Measurements from ENCODE around the gene ZNF568. TPM values are rescaled to one million over a fixed set of nuclear protein-coding genes. Genes with fewer than 3 reads are reported as not detected.

ZNF568 gene
- total and polyA plus RNA-seq, 8 donors = 0.87 to 27.0 (median 3.2) TPM; not detected in 1

DNA sequence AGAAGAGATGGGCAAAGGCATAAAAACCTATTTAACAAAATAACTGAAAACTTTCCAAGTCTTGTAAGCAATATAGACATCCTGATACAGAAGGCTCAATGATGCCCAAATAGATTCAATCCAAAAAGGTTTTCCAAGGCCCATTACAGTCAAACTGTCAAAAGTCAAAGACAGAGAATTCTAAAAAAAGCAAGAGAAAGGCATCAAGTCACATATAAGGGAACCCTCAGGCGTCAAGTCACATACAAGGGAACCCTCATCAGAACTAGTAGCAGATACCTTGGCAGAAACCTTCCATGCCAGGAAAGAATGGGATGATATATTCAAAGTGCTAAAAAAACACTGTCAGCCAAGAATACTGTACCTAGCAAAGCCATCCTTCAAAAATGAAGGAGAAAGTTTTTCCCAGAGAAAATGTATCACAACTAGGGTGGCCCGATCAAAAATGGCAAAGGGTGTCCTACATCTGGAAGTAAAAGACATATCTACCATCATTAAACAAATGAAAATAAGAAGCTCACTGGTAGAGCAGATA lies 21.2 kb upstream of the ZNF568 start:
- Histone ChIP-seq H3K36me3 (peaks cover 42 to 100% (median 97%) of the 10 kb centered on the region in 4 donors), H3K9me3 (peaks cover 84 to 100% (median 98%) of the 10 kb centered on the region in 4 donors)
- 92 to 100% (median 97%) methylated on average over 2 of the region's 2 CpGs for WGBS, 5 donors

DNA sequence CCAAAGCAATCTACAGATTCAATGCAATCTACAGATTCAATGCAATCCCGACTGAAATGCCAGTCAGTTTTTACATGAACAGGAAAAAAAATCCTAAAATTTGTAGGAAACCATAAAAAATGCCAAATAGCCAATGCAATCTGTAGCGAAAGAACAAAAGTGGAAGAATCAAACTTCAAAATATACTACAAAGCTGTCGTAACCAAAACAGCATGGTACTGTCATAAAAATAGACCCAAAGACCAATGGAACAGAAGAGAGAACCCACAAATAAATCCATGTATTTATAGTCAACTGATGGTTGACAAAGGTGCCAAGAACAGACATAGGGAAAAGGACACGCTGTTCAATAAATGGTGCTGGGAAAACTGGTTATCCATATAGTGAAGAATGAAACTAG lies 17.7 kb upstream of the ZNF568 start:
- intact Hi-C loops (cut with DNase I; ENCODE audit: low total_unique reads) = no loop called here
- WGBS, 5 donors = 73 to 99% (median 96%) methylated on average over 4 of the region's 4 CpGs

More for the DNA sequence above, 21.2 kb upstream of the ZNF568 start:
- intact Hi-C loops (cut with DNase I; ENCODE audit: low total_unique reads) = no loop called here
- H3K27ac ChIP-seq = no peak overlapping the region
- no peak overlapping the region for H3K4me3 ChIP-seq
- TF ChIP-seq EP300 (IDR thresholded peaks at IDR 0.05) (no peak), POLR2A (IDR thresholded peaks at IDR 0.05) (no peak), POLR2AphosphoS5 (IDR thresholded peaks at IDR 0.05) (no peak)
- TF ChIP-seq, protein P1, sequence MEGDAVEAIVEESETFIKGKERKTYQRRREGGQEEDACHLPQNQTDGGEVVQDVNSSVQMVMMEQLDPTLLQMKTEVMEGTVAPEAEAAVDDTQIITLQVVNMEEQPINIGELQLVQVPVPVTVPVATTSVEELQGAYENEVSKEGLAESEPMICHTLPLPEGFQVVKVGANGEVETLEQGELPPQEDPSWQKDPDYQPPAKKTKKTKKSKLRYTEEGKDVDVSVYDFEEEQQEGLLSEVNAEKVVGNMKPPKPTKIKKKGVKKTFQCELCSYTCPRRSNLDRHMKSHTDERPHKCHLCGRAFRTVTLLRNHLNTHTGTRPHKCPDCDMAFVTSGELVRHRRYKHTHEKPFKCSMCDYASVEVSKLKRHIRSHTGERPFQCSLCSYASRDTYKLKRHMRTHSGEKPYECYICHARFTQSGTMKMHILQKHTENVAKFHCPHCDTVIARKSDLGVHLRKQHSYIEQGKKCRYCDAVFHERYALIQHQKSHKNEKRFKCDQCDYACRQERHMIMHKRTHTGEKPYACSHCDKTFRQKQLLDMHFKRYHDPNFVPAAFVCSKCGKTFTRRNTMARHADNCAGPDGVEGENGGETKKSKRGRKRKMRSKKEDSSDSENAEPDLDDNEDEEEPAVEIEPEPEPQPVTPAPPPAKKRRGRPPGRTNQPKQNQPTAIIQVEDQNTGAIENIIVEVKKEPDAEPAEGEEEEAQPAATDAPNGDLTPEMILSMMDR (IDR thresholded peaks at IDR 0.05) = no peak
- no peak for DNase-seq
- H3K27me3 ChIP-seq = no peaks in the 10 kb centered on the region
- H3K4me1 ChIP-seq = no peaks in the 10 kb centered on the region

DNA sequence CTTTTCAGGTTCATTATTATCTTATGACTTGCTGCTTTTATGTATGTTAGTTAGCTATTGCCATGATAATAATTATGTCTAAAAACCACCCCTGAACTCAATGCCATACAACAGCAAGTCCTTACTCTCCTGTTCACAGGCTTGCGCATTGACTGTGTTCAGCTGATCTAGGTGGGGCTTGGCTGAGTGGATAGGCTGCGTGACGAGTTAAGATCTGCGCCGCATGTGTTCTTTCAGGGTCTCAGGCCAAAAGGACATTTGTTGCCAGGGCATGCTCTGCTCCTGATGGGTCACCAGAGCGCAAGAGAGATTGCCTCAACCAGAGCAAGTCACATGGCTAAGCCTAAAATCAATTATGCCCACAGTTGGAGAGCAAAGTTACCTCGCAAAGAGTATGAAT lies 859 bp downstream of the ZNF568 start:
- intact Hi-C loops (cut with DNase I; ENCODE audit: low total_unique reads) = no loop called here
- Histone ChIP-seq H3K36me3 (peaks cover 16 to 56% (median 53%) of the 10 kb centered on the region in 4 donors), H3K4me1 (peaks cover 7 to 24% (median 19%) of the 10 kb centered on the region in 4 donors), H3K4me3 (peak overlapping the region; percentile 77 to 87 (median 78)), H3K27me3 (no peaks in the 10 kb centered on the region), H3K9me3 (peaks cover 0 to 47% (median 22%) of the 10 kb centered on the region in 4 donors), H3K27ac (peak overlapping the region in 3 of 5 donors; percentile 86 to 95 (median 93))
- DNase-seq = peak in 1 of 2 donors; percentile 58
- WGBS, 5 donors = 34 to 44% (median 35%) methylated on average over 7 of the region's 7 CpGs
- TF ChIP-seq, protein P1 (IDR thresholded peaks at IDR 0.05) = no peak
- TF ChIP-seq EP300 (IDR thresholded peaks at IDR 0.05) (no peak), POLR2A (IDR thresholded peaks at IDR 0.05) (no peak), POLR2AphosphoS5 (IDR thresholded peaks at IDR 0.05) (no peak)

More for the DNA sequence above, 17.7 kb upstream of the ZNF568 start:
- no peak for DNase-seq
- Histone ChIP-seq H3K27ac (no peak overlapping the region), H3K4me1 (no peaks in the 10 kb centered on the region), H3K4me3 (no peak overlapping the region), H3K36me3 (peaks cover 35 to 100% (median 97%) of the 10 kb centered on the region in 4 donors), H3K27me3 (no peaks in the 10 kb centered on the region), H3K9me3 (peaks cover 66 to 100% (median 97%) of the 10 kb centered on the region in 4 donors)
- TF ChIP-seq POLR2AphosphoS5 (IDR thresholded peaks at IDR 0.05) = no peak
- TF ChIP-seq, protein P1 (IDR thresholded peaks at IDR 0.05) = no peak
- TF ChIP-seq POLR2A (IDR thresholded peaks at IDR 0.05) = no peak
- no peak for TF ChIP-seq EP300 (IDR thresholded peaks at IDR 0.05)

DNA sequence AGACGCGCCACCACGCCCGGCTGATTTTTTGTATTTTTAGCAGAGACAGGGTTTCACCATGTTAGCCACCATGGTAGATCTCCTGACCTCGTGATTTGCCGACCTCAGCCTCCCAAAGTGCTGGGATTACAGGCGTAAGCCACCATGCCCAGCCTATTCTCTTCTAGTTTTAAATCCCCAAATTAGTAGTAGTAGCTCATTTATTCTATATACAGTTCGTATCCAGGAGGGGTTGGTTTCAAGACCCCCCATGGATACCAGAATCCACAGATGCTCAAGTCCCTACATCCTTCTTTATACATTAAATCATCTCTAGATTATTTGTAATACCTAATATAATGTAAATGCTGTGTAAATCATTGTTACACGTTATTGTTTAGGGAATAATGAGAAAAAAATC lies 2.0 kb downstream of the ZNF568 start:
- WGBS, 5 donors = 93 to 97% (median 96%) methylated on average over 9 of the region's 9 CpGs
- no peak overlapping the region for H3K27ac ChIP-seq
- no peak for DNase-seq
- no peaks in the 10 kb centered on the region for H3K27me3 ChIP-seq
- H3K4me3 ChIP-seq = no peak overlapping the region
- intact Hi-C loops (cut with DNase I; ENCODE audit: low total_unique reads) = no loop called here
- peaks cover 0 to 48% (median 23%) of the 10 kb centered on the region in 4 donors for H3K9me3 ChIP-seq
- TF ChIP-seq POLR2A (IDR thresholded peaks at IDR 0.05) (no peak), EP300 (IDR thresholded peaks at IDR 0.05) (no peak), POLR2AphosphoS5 (IDR thresholded peaks at IDR 0.05) (no peak)
- TF ChIP-seq, protein P1 (IDR thresholded peaks at IDR 0.05) = no peak
- peaks cover 7 to 24% (median 19%) of the 10 kb centered on the region in 4 donors for H3K4me1 ChIP-seq
- H3K36me3 ChIP-seq = peaks cover 21 to 56% (median 53%) of the 10 kb centered on the region in 4 donors
